ENCODE data around the gene FCAMR.

DNA sequence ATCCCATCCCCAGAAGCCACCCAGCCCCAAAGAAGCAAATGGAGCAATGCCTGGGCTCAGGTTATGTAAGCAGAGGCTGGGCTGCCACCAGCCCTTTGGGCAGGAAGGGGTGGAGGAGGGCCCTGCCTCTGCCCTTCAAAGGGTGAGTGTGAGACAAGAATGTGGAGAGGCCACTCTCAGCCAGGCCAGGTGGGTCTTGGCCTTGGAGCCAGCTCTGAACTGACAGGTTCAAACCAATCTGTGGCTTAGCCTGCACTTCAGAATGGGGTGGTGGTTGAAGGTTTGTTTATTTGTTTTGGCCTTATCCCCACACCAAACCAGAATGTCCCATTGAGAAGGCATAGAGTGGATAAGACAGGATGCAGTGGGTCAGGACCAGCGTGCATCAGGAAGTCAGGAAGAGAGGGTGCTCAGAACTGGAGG, 32.5 kb upstream of the FCAMR start:
- TF ChIP-seq, protein P1, sequence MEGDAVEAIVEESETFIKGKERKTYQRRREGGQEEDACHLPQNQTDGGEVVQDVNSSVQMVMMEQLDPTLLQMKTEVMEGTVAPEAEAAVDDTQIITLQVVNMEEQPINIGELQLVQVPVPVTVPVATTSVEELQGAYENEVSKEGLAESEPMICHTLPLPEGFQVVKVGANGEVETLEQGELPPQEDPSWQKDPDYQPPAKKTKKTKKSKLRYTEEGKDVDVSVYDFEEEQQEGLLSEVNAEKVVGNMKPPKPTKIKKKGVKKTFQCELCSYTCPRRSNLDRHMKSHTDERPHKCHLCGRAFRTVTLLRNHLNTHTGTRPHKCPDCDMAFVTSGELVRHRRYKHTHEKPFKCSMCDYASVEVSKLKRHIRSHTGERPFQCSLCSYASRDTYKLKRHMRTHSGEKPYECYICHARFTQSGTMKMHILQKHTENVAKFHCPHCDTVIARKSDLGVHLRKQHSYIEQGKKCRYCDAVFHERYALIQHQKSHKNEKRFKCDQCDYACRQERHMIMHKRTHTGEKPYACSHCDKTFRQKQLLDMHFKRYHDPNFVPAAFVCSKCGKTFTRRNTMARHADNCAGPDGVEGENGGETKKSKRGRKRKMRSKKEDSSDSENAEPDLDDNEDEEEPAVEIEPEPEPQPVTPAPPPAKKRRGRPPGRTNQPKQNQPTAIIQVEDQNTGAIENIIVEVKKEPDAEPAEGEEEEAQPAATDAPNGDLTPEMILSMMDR (IDR thresholded peaks at IDR 0.05; ENCODE audit: low read depth, low read length) = no peak
- TF ChIP-seq EZH2phosphoT487 (IDR thresholded peaks at IDR 0.05; ENCODE audit: low read depth) = no peak
